ENCODE data around the gene DYNC1I1.

DNA sequence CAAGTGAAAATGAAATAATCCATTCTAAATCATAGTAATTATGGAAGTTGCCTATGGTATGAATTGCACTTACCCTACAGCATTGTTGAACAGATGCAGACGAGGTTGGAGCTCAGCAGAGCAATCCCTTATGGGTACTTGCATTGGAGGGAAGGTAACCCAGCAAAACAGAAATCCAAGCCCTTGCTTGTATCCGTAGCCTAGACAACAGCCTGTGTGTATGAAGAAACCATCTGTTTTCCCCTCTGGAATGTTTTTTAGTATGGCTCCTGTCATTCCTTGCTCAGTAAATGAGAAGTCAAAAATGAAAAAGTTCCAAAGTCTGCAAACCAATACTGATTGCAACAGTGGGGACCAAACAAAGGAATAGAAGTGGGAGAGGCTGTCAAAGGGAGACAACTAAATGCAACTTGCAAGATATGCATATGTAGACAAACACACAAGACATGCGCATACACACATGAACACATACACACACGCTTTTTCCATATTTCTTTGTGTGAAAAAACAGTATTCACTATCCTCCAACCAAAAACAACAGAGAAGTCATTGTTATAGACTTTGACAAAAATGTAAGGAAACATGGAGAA lies 260.8 kb downstream of the DYNC1I1 start:
- TF ChIP-seq, protein P1, sequence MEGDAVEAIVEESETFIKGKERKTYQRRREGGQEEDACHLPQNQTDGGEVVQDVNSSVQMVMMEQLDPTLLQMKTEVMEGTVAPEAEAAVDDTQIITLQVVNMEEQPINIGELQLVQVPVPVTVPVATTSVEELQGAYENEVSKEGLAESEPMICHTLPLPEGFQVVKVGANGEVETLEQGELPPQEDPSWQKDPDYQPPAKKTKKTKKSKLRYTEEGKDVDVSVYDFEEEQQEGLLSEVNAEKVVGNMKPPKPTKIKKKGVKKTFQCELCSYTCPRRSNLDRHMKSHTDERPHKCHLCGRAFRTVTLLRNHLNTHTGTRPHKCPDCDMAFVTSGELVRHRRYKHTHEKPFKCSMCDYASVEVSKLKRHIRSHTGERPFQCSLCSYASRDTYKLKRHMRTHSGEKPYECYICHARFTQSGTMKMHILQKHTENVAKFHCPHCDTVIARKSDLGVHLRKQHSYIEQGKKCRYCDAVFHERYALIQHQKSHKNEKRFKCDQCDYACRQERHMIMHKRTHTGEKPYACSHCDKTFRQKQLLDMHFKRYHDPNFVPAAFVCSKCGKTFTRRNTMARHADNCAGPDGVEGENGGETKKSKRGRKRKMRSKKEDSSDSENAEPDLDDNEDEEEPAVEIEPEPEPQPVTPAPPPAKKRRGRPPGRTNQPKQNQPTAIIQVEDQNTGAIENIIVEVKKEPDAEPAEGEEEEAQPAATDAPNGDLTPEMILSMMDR (conservative IDR thresholded peaks at IDR 0.05): no peak
- TF ChIP-seq EZH2 (IDR thresholded peaks at IDR 0.05; ENCODE audit: low read depth): no peak
